Activated CD8-positive, alpha-beta memory T cell treated with anti-CD3 and anti-CD28 coated beads for 4 hours (primary cell): ENCODE data around the gene TCF7.

ENCODE experiments used
- DNase-seq, 2 donors: peaks; one replicate each; pipeline ENCODE4 v3.0.0-alpha.2; 2020; ENCODE audit warnings: low read depth in 2 of 2

TCF7 gene

DNA sequence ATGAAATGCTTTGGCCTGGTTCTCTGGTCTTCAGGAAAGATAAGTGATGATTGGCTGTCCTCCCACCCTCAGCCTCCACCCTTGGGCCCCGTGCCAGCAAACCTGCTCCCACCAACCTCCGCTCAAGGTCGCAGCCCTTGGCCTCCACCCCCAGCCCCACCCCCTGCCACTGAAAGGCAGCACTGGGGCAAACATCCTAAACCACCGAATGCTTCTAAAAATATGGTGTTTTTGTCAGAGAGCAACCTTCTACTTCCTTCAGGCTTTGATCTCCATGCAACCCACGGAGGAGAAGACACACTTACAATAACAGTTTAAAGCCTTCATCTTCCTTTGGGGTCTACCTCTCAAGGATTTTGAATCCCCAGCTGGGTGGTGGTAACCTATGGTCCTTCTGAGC lies 24.0 kb upstream of the TCF7 start:
- DNase-seq, result no peak

GRCh38 chr5:134091626-134092121 lies 22.8 kb upstream of the TCF7 start:
- no peak for DNase-seq

GRCh38 chr5:134092875-134093274 lies 21.6 kb upstream of the TCF7 start:
- no peak for DNase-seq

GRCh38 chr5:134093351-134093750 lies 21.1 kb upstream of the TCF7 start:
- DNase-seq, result no peak

GRCh38 chr5:134095293-134095692 lies 19.2 kb upstream of the TCF7 start:
- no peak for DNase-seq

- no peak for DNase-seq
Observed at GRCh38 chr5:134095887-134096589, 18.4 kb upstream of the TCF7 start.

DNA sequence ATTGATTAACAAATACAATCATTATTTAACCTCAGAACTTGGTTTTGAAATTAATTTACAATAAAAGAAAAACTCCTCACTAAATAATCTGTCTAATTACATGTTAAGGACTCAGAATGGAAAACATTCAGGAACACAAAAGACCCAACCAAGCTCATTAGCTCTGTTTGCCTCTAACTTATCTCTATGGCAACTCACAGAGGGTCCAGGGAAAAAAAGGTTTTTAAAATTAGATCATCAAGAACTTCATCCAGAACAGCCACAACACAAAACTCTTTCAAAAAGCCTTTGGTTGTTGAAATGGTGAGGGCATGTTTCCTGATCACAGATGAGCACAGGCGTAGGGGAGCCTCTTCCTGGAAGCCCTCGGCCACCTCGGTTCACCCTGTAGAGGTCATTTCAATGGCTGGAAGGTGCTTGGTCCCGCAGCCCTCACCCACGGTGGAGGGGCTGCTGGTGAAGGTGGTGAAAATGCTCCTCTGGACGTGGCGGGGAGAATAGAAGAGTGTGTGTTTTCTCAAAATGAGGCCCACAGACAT lies 17.2 kb upstream of the TCF7 start:
- DNase-seq, result no peak

GRCh38 chr5:134098690-134099089 lies 15.8 kb upstream of the TCF7 start:
- no peak for DNase-seq

- DNase-seq, result no peak
Observed at GRCh38 chr5:134099288-134099872, 15.1 kb upstream of the TCF7 start.

- no peak for DNase-seq
Observed at GRCh38 chr5:134099939-134100282, 14.6 kb upstream of the TCF7 start.

DNA sequence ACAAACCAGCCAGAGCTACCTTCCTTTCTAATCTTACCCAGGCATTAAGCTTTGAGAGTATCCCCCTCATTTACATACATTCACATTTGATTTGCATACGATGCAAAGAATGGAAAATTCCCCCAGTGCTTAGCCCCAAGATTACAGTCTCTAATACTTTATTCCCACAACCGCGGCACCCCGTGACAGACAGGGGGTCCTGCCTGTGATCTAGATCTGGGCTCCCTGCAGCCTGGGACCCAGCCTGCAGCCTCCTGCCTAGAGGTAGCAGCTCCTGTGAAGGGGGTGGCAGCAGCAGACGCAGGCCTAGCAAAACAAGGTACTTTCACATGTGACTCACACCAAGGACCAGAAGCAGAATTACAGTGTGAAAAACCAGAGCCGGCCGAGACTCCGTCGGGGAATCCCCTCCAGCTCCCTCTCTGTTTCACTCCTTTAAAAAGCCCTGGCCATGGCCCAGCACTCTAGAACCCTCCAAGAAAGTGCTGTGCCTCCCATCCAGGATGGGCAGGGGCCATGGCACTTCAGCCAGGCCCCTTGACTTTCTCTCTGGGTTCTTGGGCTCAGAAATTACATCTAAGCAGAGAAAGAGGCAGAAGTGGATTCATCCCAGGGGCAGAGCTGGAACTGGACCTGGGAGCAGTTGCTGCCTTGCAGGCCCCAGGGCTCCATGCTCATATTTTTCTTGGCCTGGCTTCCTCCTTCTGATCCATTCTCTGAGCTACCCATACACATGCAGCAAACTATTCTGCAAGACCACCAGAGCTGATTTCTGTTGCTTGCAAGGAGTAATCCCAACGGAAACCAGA lies 14.0 kb upstream of the TCF7 start:
- peak; percentile 61 to 77 for DNase-seq

DNA sequence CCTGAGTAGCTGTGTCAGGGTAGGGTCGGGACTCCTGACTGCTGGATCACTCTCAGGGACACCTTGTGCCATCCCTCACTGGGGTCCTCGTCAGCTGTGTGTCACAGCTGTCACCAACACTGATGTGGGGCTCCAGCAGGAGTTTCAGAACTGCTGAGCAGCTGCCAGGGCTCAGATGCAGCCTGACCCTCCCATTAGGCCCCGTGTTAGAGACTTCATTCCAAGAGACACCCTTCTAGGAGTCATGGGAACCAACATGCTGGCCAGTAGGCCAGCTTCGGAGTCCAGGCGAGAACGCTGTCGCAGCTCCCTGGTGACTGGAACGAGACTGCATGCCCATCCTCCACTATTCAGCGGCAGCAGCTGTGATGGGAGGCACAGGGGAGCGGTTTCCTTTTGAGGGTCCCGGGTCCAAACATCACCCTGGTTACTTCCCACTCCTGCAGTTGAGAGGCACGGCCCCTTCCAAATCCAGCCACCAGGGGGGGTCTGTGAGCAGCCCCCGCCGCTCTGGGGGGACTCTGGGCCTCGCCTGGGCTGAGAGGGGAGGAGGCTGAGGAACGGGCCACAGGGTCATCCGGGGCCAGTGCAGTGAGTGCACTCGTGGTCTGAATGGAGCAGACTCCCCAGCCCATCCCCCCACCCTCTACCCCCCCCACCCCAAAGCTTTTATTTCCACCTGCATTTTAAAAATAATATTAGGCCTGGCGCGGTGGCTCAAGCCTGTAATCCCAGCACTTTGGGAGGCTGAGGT lies 12.6 kb upstream of the TCF7 start:
- peak; percentile 51 to 66 for DNase-seq

DNA sequence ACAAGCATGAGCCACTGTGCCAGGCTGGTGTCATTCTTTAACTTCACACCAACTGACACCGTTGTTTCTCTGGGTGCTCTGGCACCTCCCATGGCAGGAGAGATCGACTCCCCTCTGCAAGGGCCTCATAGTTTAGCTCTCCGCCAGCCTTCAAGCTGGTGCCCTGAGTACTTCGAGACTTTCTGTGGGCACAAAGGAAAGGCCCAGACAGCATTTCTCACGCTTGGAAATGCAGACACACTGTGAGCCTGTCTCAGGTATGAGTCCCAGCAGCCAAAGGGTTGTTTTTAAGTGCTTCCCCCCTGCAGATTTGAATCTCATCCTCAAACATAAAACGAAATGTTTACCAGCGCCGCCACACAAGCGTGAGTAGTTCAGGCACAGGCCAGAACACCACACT lies 11.1 kb upstream of the TCF7 start:
- DNase-seq, result no peak

GRCh38 chr5:134103998-134104654 lies 10.4 kb upstream of the TCF7 start:
- DNase-seq, result no peak

DNA sequence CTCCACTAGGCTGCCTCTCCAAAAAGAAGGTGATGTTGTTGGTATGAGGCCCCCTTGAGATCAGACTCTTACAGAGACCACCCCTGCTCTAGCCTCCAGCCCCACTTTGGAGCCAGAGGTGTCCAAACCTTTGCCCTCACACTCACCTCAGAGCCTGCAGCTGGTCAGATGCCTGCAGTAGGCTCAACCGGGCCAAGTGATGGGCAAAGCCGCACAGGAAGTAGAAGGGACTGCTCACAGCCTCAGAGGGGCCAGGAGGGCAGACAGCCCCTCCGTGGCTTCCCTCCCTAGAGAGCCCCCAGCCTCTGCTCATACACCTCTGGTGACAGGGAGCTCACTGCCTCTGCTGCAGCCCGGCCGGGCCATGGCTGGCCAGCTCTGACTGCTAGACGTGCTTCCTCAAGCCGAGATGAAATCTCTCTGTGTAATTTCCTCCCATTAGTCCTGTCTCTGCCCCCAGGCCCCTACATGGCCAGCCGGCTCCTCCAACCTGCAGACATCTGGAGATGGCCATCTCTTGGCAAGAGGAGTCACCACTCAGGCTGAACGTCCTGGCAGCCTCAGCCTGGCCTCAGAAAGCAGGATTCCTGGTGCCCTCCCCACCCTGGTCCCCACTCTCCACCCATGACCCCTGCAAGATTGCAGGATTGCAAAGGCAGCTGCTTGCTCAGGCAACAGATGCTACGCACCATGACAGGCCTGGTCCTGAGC lies 7.3 kb upstream of the TCF7 start:
- no peak for DNase-seq

- DNase-seq, result no peak
Observed at GRCh38 chr5:134107779-134108178, 6.7 kb upstream of the TCF7 start.

- DNase-seq, result no peak
Observed at GRCh38 chr5:134110382-134110781, 4.1 kb upstream of the TCF7 start.

DNA sequence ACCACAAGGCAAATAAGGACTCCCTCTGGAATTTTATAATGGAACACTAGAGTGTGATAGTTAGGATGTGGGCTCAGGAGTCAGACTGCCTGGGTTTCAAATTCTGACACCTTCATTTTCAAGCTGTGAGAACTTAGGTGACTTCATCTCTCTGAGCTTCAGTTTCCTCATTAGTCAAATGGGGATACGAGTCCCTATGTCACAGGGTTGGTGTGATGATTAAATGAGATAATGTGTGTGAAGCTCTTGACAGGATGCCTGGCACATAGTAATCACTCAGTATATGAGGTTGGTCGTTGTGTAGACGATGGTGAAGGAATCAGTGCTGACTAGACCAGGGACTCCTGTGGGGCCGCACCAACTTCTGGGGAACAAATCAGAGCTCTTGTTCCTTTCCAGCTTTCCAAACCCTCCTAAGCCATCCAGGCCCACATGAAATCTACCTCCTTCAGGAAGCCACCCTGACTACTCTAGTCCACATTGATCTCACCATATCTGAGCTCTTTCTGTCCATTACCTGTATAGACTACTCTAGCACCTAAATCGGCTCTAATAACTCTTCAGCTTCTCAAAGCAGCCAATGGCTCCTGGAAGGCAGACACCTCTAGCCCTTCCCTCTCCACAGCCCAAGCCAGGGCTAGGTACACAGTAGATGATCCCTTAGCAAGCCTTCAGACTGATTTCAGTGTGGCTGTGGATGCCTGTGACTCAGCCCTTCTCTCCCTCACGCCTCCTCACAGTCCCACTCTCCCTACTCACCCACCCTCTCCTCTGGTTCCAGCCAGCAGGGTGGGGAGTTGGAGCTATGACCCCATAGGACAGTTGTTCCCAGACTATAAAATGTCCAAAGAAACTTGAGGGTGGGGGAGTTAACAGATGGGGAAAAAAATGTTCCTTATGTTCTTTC lies 2.5 kb upstream of the TCF7 start:
- no peak for DNase-seq

GRCh38 chr5:134112726-134113362 lies 1.6 kb upstream of the TCF7 start:
- DNase-seq, result no peak
